ENCODE data around the gene SHD.
"Not testable (repeated sequence)": the region's sequence is repeated elsewhere in the genome, so short reads cannot be mapped to it uniquely, and the experiment has no call there.

DNA sequence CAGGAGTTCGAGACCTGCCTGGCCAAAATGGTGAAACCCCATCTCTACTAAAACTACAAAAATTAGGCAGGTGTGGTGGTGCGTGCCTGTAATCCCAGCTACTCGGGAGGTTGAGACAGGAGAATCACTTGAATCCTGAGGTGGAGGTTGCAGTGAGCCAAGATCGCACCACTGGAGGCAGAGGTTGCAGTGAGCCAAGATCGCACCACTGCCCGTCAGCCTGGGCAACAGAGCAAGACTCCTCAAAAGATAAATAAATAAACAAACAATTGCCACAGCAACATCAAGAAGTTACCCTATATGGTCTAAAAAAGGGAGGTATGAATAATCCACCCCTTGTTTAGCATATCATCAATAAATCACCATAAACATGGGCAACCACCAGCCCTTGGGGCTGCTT is 33.1 kb upstream of the SHD start:
- TF ChIP-seq POLR2A, POLR2AphosphoS5 (IDR thresholded peaks at IDR 0.05): not testable (repeated sequence)
- TF ChIP-seq, protein P1, sequence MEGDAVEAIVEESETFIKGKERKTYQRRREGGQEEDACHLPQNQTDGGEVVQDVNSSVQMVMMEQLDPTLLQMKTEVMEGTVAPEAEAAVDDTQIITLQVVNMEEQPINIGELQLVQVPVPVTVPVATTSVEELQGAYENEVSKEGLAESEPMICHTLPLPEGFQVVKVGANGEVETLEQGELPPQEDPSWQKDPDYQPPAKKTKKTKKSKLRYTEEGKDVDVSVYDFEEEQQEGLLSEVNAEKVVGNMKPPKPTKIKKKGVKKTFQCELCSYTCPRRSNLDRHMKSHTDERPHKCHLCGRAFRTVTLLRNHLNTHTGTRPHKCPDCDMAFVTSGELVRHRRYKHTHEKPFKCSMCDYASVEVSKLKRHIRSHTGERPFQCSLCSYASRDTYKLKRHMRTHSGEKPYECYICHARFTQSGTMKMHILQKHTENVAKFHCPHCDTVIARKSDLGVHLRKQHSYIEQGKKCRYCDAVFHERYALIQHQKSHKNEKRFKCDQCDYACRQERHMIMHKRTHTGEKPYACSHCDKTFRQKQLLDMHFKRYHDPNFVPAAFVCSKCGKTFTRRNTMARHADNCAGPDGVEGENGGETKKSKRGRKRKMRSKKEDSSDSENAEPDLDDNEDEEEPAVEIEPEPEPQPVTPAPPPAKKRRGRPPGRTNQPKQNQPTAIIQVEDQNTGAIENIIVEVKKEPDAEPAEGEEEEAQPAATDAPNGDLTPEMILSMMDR (IDR thresholded peaks at IDR 0.05) = not testable (repeated sequence)
